Left colon (tissue), 2 donors: ENCODE results near the gene SUSD4. TPM values are rescaled to one million over a fixed set of nuclear protein-coding genes. Genes with fewer than 3 reads are reported as not detected.

Experiments
- ATAC-seq: fragments of 200-7000 bp; cut with Tn5 transposase; one replicate; pipeline ENCODE4 v1.9.1; 2020; ENCODE audit warnings: mild to moderate bottlenecking, moderate library complexity
- DNase-seq, 2 donors: peaks; one replicate each; pipeline ENCODE4 v3.0.0-alpha.2; 2020
- intact Hi-C, 2 donors: fragments of 100-400 bp; cut with DNase I in 1 of 2; cut with micrococcal nuclease in 1 of 2; formaldehyde crosslinking; loops; one replicate each; pipeline versions ENCODE4 v1.11.2 to v1.14.0; 2022; cut with DNase I, micrococcal nuclease
- total RNA-seq, 2 donors: library from RNA; stranded (reverse); fragmentation: NEBNext Ultra II Directional; extraction: Animal tissue kit (Norgen Biotek cat#: 25700); gene quantifications; one replicate each; pipeline ENCODE4 v1.2.1, GENCODE V29; 2021
- donor health status: DM: no; HTN: no; CAD: no.
- donor health status: DM: yes; HTN: yes; CAD: no.

SUSD4 gene
- total RNA-seq, 2 donors from 2014 or later, result 0.15 to 0.28 TPM

- DNase-seq, result peak in 1 of 2 donors; percentile 8
- ATAC-seq, result no peak
- intact Hi-C loops, result no loop called here
These were observed 858 bp upstream of the SUSD4 start for GRCh38 chr1:223364685-223365382.

- DNase-seq, result peak in 1 of 2 donors; percentile 9
- peak; percentile 24 for ATAC-seq
- intact Hi-C loops, result no loop called here
These were observed 720 bp downstream of the SUSD4 start for GRCh38 chr1:223363057-223363855.

GRCh38 chr1:223358826-223359225 is 5.2 kb downstream of the SUSD4 start:
- intact Hi-C loops, result no loop called here
- ATAC-seq, result no peak

DNA sequence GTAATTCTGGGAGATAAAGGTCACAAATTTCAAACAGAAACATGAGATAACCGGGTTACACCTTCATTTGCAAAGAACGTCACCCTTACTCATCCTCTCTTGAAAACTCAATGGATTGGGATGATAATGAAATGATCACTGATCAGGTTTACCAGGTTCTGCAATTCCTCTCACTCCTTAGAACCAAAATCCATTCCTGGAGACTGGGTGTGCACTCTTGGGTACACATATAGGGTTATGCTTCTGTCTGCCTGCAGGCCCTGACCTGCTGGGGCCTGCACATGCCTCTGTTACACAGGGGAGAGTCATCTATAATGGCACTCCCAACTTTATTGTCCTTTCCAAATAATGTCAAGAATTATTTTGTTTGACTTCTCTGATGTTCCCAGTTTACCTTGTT is 8.3 kb downstream of the SUSD4 start:
- ATAC-seq, result no peak
- intact Hi-C loops, result no loop called here
- no peak for DNase-seq

More at GRCh38 chr1:223358826-223359225, 5.2 kb downstream of the SUSD4 start:
- DNase-seq, result no peak

- ATAC-seq, result no peak
- DNase-seq, result no peak
- intact Hi-C loops, result no loop called here
These were observed 10.0 kb downstream of the SUSD4 start for GRCh38 chr1:223353939-223354338.

DNA sequence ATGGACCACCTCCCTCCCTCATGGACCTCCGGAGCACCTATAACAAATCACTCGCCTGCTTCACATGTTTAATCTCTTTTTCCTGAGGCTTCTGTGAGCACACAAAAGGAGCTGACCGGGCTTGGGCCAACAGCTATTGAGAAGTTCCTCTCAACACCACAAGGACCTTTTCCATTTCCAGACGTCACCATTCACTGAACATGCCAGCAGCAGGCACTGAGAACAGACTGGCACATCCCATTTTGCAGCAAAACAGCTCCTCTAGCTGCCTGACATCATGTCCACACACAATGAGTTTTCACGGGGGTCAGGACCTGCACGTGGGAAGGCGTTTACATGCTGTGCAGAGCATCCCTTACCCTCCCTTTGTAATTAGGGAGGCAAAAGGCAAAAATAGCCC is 11.0 kb downstream of the SUSD4 start:
- DNase-seq (no peak), ATAC-seq (no peak)
- intact Hi-C loops, result no loop called here

DNA sequence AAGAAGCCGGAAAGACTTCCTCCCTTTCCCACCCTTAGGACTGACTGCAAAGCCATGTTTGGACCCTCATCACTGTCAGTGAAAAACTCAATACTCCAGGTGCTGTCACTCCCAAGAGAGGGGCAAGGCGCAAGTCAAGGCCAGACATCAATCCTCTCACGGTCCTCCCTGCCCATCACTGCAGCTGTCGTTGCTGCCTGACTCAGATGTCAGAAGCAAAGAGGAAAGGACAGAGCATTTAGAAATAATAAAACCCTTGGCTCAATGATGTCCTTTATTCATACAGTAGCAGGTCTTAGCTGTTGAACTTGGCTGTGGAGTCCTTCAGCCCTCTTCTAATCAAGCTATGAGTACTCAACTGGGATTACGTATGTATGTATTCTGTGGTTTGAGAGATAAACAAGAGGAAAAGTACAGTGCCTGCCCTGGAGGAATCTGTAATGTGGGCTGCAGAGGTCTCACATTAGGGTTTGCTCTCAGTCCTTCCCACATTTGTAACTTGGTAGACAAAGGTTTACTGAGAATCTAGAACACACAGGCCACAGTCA is 13.5 kb downstream of the SUSD4 start:
- intact Hi-C loops, result no loop called here
- DNase-seq, result no peak

GRCh38 chr1:223349241-223349640 is 14.7 kb downstream of the SUSD4 start:
- DNase-seq (no peak), ATAC-seq (no peak)
- intact Hi-C loops, result no loop called here

More for the DNA sequence above, 13.5 kb downstream of the SUSD4 start:
- ATAC-seq, result no peak

DNA sequence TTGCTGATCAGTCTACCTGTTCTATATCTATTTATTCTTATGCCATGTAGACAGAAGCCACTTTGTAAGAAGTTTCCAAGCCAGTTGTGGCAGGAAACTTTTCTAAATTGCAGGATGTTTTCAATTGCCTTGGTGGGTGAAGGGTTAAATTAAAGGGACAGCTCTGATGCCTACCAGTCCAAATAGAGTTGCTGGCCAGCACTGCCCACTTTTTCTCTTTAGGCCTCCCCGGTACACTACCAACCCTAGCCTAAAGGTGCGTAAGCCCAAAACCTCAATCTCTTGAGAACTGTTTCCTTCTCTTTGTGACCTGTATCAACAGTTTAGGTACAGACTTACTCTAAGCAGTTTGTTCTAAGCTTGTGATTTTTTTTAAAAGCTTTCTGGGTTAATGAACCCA is 15.5 kb downstream of the SUSD4 start:
- intact Hi-C loops, result no loop called here
- DNase-seq, result no peak
- ATAC-seq, result no peak

GRCh38 chr1:223347583-223347982 is 16.4 kb downstream of the SUSD4 start:
- ATAC-seq, result no peak
- intact Hi-C loops, result no loop called here
- no peak for DNase-seq

- ATAC-seq, result no peak
- no peak for DNase-seq
- intact Hi-C loops, result no loop called here
These were observed 17.7 kb downstream of the SUSD4 start for GRCh38 chr1:223346311-223346710.

- ATAC-seq (peak; percentile 37), DNase-seq (no peak)
- intact Hi-C loops, result no loop called here
These were observed 18.3 kb downstream of the SUSD4 start for GRCh38 chr1:223345720-223346119.

GRCh38 chr1:223344491-223344890 is 19.5 kb downstream of the SUSD4 start:
- ATAC-seq, result no peak

GRCh38 chr1:223343692-223344091 is 20.3 kb downstream of the SUSD4 start:
- ATAC-seq, result no peak
- intact Hi-C loops, result no loop called here
- no peak for DNase-seq

More at GRCh38 chr1:223344491-223344890, 19.5 kb downstream of the SUSD4 start:
- intact Hi-C loops, result no loop called here
- no peak for DNase-seq

DNA sequence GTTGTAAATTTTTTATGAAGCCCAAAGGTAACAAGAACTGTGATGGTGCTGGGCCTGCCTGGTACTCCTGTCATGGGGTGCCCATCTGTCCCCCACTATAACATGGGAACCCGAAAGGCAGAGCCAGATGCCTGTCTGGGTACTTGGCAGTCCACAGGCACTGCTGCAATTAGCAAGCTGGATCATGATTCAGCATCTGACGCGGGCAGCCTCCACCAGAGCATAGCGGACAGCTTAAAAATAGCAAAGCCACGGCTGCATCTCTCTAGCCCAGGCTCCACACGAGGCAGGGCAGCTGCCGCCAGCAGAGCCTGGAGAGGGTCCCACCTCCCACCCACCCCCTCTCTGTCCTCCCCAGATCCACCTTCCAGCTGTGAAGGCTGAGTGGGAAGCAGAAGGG is 22.9 kb downstream of the SUSD4 start:
- DNase-seq, result no peak
- ATAC-seq, result no peak
- intact Hi-C loops, result no loop called here

- ATAC-seq (no peak), DNase-seq (no peak)
- intact Hi-C loops, result no loop called here
These were observed 23.3 kb downstream of the SUSD4 start for GRCh38 chr1:223340637-223341036.

- no peak for DNase-seq
- ATAC-seq, result no peak
These were observed 24.1 kb downstream of the SUSD4 start for GRCh38 chr1:223339861-223340260.

DNA sequence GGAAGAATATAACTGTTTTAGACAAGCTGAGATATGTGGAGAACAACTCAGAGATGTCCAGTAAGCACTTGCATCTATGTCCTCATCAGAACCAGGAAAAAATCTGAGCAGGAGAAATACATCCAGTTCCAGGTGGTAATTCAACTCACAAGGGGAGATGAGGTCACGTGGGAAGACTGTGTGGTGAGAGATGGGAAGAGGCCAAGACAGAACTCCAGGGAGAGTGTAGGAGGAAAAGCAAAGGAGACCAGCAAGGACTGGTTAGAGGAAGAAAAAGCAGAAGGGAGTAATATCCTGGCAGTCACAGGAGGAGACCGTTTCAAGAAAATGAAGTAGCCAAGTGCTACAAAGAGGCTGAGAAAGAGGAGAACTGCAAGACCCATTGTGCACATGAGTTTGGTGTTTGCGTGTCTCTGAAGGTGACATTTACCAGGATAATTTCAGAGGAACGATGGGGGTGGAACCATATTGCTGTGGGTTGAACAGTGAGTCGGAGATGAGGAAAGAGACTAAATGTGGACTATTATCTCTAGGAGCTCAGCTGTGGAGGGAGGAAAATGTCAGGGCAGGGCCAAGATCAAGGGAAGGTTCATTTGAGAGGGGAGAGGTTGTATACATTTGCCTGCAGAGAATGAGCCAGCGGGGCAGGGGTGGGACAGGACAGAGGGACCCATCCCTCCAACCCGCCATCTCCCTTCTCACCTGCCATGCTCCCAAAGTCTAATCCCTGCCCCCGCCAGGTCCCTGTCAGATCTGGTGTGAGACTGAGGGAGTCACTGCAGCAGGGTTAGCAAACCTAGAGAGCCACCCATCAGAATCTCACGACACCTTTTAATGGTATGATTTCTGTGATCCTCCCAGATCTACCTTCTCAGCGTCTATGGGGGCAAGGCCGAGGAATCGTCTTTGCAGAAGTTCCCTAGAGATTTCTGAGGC is 24.9 kb downstream of the SUSD4 start:
- intact Hi-C loops, result no loop called here
- no peak for DNase-seq
- ATAC-seq, result no peak

More at GRCh38 chr1:223339861-223340260, 24.1 kb downstream of the SUSD4 start:
- intact Hi-C loops, result no loop called here
